Right kidney (tissue), 1 donor: ENCODE measurements around the gene PARVB.

Source experiments
- DNase-seq: peaks from one replicate; pipeline ENCODE4 v3.0.0-alpha.2; 2016

The PARVB gene

DNA sequence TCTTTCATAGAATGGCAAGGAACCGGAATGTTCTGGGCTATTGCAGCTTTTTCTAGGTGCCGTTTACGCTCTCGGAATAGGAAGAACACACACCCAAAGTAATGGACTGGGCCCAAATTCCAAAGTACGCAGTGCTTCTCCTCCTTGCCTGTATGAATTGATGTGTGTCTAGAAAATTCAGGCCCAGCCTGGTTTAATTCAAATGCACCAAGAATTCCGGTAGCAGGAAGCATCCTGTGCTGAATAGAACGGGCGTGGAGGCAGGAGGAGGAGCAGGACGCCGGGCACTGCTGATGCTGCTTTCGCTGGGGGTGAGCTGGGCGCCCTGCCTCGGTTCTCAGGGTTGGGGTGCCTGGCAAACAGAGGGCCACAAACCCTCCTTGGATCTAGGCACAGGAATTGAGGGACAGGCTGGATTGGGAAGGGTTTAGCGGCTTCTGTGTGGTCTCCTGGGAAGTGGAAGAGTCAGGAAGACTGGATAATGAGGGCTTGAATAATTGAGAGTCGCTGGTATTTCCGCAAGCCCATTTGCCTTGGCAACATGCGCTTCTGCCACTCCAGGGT, 2.0 kb downstream of the PARVB start:
- no peak for DNase-seq

DNA sequence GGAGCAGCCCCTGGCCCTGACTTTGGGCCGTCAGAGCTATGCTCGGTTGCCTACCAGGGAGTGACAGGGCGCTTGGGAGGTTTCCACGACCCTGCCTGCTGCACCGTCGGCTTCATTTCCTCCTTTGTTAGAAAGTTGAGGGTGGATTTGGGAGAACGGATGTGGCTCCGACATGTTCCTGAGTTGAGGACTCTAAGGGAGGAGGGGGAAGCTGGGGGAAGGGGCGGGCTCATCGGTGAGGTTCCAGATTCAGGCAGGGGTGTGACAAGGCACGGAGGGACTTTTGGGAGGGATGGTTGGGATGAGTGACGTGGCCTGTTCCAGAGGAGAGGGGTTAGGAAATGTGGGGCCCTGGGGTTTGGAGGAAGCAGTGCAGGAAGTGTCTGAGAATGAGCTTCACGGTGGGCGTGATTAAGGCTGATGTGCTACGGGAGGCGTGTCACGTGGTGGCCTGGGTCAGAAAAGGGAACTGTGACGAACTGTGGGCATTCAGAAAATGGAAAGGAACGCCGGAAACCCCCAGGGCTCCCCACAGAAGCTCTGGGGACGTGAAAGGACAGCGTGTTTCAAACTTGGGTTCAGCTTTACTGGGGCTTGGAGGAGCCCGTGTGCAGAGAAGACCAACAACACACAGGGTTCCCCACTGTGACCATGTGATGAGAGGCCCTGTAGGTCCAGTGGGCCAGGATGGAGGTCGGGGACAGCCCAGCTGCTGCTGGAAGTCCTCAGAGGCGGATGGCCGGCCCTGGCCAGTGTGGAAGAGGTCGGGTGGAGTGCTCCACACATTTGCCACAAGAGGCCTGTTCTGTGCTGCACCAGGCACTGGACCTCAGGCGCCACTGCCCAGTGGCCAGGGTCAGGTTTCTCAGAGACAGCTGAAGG, 2.8 kb downstream of the PARVB start:
- DNase-seq = no peak

DNA sequence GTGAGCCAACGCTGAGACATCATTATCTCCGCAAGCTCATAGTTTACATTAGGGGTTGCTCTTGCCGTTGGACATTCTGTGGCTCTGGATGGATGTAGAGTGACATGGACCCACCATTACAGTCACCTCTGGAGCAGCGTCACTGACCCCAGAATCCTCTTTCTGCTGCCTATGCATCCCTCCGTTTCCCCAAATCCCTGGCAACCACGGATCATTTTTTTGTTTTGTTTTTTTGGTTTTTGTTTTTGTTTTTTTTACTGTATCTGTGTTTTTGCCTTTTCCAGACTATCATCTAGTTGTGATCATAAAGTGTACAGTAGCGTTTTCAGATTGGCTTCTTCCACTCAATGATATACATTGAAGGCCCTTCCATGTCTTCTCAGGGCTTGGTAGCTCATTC, 4.0 kb downstream of the PARVB start:
- DNase-seq = no peak

DNA sequence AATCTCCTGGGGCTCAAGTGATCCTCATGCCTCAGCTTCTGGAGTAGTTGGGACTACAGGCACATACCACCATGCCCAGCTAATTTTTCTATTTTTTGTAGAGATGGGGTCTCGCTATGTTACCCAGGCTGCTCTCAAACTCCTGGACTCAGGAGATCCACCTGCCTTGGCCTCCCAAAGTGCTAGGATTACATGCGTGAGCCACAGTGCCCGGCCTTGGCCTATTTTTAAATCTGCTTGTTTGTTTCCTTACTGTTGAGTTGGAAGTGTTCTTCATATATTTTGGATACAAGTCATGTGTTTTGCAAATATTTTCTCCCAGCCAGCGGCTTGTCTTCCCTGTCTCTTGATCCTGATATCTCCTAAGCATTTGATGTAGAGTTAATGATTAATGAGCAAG, 5.0 kb downstream of the PARVB start:
- no peak for DNase-seq

DNA sequence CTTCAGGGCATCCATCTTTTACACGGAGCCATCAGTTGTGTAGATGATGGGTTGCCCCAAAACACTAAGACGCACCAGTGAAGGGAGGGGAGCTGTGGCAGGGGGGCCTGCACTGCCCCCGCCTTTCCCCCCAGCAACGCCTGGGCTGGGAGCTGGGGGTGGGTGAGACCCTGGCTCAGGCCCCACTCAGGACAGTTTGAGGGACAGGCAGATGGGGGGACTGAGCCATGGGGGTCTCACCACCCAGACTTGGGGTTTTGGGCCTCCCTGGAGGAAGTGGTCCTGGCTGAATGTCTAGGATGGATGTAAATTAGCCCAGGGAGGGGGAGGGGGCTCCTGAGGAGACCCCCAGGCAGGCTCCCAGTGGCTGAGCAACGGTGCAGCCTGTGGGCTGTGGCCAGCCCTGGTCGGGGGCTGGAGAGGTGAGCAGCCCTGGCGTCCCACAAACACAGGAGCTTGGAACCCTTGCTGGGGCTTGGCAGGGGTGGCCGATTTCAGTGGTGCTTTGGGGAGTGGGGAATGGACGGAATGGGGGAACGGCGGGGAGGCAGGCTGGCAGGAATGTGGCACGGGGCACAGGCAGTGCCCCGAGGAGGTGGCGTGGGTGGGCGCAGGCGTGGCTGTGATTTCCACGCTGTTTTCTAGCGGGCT, 6.1 kb downstream of the PARVB start:
- DNase-seq = no peak

DNA sequence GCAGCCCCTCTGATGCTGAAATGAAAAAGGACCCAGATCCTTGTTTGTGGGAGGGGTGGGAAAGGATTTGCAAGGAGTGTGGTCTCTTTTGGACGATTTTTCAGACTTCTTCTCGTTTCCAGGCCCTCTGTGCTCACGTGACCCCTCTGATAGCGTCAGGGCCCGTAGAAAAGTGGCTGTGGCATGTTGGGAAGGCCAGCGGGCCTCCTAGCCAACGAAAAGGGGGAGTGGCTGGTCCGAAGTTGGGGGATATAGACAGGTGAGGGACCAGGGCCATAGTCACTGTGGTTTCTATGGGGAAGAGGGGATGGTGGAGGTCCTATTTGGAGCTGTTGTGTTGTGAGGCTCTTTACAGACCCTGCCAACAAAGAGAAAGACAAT, 6.6 kb downstream of the PARVB start:
- DNase-seq = no peak

DNA sequence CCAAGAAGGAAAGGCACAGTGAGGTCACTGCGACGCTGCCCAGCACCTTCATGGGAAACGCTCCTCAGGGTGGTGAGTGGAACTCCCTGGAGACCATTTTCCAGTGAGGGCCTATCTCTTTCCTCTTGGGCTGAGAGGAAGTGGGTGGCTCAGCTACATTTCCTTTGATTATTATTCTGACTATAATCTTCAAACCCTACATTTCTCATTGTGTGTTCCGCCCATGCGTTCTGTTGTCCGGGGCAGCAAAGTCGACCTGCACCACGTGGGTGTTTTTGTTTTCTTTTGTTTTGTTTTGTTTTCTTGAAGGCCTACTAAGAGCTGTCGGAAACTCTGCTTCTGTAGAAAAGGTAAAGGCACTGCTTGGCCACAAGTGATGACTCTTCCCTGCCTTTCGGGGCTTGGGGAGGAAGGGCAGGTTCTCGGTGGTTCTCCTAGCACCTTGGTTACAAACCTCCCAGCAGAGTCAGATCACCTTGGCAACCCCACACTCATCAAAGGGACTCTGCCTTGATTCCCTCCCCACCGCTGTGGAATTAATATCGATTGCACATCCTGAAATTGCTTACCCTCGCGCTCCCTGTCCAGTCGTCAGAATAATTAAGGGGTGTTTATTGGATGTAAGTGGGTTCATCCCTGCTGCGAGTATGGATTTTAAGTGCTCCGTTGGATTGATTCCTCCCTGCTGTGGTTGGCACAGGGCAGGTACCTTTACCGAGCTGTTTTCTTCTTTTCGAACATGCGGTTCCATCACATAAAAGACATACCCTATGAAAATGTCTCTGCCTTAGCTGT, 7.3 kb downstream of the PARVB start:
- DNase-seq = no peak

DNA sequence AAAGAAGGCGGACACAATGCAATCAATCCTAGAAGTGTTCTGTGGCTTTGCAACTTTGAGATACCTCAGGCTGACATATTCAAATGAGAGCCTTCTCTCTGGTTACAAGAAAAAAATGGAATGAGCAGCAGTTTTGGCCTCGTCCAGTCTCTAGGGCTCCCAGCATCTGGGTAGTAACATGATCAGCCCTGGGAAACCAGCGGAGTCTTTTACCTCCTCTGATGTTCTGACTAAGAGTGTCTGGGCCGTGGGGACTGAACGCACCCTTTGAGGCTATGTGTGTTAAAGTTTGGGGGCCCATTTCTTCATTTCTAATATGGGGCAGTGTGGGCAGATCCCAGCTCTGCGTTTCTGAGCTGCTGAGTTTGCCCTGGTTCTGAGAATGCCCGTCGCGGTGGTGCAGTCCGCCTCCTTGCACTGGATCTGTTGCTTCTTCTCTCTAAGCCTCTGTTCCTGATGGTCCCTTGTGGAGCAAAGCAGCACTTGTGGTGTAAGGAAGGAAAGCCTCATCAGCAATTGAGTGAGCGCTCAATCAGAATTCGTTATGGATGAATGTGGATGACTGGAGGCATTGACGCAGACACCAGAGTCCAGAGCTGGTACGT, 8.1 kb downstream of the PARVB start:
- DNase-seq = no peak

DNA sequence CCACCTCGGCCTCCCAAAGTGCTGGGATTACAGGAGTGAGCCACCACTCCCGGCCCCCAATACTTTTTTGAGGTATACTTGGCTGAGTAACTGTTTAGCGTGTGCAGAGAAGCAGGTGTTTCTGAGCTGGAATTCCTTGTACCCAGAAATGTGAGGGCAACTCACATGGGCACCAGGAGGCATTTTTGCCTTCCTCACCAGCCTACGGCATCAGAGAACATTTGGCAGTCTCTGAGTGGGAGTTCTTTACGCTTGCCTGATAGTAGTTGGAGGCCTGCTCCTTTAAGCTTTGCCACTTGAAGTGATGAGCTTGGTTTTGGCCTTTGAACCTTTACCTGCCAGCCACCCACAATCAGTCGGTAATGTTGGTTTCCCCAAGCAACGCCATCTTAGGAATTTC, 9.2 kb downstream of the PARVB start:
- no peak for DNase-seq

DNA sequence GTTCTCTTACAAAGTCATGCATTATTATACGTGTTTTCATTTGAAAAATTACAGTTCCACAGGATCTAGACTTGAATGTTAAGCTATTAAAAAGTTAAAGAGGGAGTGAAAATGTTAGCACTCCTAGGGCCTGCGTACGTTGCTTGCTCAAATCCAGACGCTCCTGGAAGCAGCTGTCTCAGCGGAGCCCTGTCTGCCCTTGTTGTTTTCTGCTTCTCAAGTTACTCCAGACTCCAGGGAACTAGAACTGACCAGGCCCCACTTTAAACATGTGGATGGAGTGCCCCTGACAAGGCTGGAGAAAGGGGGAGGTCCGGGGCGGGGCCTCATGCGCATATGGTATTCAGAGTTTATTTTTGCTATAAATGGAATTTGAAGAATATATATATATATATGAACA, 9.6 kb downstream of the PARVB start:
- DNase-seq = no peak

DNA sequence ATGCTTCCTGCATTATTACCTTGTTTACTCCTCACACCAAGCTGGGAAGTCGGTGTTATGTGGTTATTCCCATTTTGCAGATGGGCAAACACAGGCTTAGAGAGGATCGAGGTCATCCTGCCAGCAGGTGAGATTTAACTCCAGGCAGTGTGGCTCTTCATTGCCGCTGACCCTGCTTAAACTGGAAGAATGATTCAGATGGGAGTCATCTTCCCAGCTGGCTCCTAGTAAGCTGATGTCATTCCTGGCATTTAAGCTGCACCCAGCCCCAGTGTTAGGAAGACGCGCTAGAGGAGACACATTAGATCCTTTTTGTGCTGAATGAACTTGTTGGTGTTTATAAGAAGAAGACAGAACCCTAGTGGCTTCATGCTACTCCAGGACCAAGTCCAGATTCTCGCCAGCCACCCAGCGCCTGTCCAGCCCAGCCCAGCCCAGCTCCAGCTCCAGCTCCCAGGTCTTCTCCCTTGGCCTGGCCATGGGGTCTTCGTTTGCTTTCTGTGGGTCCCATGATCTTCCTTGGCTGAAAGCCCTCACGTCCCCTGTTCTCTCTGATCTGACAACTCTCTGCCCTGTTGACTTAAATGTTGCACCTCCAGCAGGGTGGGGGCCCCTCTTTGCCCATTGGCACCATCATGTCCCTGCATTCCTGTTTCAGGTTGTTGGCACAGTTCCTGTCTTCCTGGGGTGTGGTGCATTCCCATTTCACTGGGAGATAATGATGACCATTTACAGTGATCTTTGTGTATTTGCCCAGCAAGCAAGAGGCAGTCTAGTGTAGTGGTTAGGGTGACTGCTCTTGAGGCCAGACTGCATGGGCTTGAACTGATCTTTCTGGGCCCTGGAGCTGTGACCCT, 13.6 kb downstream of the PARVB start:
- no peak for DNase-seq

DNA sequence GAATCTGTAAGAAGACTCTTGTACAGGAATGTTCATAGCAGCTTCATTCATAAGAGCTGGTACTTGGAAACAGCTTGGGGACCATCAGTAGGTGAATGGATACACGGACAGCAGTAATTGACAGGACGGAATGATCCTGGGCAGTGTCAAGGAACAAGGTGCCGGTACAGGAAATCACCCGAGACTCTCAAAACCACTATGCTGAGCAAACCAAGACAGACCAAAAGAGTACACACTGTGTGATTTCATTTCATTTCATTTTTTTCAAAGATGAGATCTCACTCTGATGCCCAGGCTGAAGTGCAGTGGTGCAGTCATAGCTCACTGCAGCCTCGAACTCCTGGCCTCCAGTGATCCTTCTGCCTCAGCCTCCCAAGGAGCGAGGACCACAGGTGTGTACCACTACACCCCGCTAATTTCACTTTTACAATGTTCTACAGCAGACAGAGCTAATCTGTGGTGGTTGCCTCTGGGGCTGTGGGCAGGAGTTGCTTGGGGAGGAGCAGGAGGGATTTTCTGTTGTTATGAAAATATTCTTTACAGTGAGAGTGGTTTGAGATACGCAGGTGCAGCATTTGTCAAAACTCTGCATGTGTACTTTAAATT, 15.6 kb downstream of the PARVB start:
- no peak for DNase-seq

DNA sequence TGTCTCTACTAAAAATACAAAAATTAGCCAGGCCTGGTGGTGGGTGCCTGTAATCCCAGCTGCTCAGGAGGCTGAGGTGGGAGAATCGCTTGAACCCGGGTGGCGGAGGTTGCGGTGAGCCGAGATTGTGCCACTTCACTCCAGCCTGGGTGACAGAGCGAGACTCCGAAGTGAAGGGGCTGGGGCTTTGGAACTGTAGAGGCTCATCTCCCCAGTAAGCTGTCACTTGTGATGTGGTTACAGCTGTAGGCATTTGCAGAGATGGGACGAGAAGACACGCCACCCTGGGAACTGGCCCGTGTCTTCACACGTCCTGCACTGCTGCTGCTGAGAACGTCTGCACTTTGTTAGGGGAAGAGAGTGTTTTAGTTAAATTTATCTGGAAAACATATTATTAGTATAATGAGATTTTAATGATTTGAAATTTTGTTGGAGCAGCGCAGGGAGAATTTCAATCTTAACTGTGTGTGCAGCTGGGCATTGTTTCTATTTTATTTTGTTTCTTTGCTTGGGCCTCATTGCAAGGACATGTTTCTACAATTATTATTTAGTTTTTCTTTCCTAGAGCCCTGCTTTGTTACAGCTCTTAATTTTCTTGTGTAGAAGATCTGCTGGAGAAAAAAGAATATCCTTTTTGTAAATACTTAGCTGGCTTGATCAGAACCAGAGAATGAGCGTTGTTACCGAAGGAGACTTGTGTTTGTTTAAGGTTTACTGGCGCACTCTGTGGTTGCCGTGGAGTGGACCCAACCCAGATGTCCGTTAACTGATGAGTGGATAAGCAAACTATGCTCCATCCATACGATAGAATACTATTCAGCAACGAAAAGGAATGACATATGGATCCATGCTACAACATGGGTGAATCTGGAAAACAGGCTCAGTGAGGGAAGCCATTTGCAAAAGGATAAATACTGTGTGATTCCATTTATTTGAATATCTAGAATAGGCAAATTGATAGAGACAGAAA, 18.4 kb downstream of the PARVB start:
- no peak for DNase-seq

DNA sequence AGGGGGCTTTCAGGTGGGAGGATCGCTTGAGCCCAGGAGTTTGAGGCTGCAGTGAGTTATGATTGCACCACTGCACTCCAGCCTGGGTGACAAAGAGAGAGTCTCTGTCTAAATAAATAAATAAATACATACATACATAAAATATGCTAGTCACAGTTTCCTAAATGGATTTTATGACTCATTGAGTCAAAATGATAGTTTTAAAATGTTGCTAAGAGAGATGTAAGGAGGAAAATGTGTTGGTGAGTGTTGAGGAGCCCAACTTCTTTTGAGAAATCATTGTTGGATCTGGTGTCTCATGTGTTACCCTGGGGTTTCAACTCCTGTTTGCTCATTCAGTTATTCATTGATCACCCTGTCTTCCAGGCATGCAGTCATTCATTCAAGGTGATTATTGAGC, 21.0 kb downstream of the PARVB start:
- DNase-seq = no peak

DNA sequence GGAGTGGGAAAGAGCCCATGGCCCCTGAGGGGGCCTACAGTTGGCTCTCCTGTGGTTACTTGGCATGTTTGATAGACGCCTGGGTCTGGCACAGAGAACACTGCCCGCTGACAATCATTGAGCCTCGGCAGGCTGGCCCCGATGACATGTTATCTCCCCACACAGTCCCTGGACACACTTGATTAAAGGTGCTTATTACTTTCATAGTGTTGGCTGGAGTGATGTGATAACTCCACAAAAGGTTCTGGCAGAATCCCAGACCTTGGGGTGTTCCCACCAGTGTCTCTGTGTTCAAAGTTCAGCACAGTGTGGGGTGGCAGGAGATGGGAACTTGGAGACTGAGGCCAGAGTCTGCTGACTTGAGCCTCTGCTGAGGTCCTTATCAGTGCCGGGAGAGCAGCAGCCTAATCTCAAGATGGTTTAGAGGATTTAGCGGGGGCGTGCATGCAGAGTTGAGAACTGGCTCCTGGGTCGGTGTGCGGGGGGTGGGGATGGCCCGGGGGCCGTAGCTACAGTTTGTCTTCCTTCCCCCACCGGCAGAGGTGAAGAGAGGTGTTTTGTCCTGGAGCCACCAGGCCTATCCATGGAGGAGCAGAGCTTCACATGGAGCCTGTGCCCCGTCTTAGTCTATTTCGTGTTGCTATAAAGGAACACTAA, 22.5 kb downstream of the PARVB start:
- DNase-seq = no peak

DNA sequence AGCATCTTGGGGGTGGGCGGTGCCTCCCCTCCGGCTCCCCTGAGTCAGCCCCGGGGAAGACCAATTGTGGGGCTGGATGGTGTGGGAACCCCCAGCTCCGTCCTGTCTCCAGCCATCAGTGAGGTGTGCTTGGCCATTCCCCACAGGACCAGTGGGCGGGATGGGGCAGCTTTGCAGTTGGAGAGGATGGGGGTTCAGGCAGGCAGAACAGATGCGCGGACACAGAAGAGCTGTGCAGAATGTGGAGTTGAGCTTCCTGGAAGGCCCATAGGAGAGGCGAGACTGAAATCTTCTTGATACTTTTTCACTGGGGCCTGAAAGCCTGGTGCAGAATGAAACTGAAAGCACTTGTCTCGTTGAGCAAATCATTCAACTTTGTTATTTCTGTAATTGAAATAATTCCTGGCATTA, 23.8 kb downstream of the PARVB start:
- DNase-seq = no peak

DNA sequence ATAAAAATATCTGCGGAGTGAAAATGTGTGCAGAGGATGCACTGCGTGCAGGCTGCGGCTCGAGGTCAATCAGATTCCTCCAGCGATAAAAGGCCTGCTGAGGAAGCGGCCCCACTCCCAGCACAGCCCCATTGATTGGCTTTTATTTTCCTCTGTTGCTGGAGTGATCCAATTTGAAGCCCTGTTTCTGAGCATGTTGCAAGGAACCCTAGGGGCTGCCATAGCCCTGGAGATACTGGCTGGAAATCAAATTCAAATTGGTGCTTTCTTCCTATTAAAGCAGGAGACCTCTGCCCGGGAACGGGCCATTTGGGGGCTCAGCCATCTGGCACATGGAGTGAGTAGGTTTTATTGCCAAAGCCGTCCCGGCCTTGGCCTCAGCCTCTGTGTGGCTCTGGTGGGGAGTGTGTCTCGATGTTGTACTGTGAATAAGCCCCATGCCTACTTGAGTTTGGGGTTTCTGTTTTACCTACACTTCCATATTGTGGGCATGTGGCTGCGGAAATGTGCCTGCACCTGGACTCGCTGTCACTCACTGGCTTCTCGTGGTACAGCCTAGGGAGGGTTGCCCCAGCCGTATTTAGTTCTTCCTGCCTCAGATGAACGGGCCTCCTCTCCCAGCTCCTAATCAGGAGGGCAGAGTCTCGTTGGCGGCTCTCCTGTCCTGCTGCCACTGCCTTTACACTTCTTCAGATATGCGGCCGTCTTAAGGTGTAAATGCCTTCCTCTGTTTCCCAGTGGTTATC, 25.6 kb downstream of the PARVB start:
- no peak for DNase-seq

DNA sequence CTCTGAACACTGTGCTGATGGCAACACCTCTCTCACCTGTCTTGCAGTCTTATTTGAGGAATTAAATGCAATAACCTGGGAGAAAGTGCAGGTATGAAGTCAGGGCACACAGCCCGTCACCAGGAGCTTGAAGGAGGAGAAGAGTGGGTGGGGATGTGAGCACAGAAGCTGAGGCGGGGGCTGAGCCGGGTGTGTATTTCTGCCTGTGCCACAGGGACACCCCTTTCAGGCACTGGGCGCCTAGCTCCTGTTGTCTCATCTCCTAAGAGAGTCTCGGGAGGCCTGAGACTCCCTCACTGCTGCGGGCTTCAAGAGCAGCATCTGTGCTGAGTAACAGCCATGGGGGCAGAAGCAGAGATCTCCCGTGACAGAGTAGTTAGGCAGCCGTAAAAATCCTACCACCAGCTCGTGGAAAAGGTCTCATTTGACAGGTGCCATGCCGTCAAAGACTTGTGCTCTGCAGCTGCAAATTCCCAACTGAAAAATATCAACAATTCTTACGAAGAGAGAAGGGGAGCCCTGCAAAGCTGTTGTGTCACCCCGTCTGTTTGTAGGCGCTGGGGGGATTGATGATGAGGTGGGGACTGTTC, 26.8 kb downstream of the PARVB start:
- DNase-seq = no peak
